Measurements from ENCODE around the gene INO80D.
"Not testable (repeated sequence)": the region's sequence is repeated elsewhere in the genome, so short reads cannot be mapped to it uniquely, and the experiment has no call there.

Gene INO80D

DNA sequence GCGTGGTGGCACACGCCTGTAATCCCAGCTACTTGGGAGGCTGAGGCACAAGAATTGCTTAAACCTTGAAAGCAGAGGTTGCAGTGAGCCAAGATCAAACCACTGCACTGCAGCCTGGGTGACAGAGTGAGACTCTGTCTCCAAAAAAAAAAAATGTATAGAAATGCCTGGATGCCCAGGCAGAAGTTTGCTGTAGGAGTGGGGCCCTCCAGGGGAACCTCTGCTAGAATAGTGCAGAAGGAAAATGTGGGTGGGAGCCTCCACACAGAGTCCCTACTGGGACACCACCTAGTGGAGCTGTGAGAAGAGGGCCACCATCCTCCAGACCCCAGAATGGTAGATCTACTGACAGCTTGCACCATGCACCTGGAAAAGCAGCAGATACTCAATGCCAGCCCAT lies 70.2 kb downstream of the INO80D start:
- not testable (repeated sequence) for DNase-seq

DNA sequence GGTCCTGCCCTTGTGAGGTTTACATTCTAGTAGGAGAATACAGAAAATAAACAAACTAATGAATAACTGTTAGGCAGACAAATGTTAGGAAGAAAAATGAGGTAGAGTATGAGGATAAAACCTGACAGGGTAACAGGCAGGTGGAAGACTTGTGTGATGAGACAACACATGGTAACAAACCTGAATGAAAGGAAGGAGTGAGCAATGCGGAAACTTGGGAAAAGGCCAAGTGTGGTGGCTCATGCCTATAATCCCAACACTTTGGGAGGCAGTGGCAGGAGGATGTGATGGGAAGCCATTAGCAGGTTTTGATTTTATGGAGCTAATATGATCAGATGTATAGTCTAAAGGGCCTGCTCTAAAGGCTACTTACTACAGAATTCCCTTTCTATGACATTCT lies 74.2 kb downstream of the INO80D start:
- DNase-seq = no peak

DNA sequence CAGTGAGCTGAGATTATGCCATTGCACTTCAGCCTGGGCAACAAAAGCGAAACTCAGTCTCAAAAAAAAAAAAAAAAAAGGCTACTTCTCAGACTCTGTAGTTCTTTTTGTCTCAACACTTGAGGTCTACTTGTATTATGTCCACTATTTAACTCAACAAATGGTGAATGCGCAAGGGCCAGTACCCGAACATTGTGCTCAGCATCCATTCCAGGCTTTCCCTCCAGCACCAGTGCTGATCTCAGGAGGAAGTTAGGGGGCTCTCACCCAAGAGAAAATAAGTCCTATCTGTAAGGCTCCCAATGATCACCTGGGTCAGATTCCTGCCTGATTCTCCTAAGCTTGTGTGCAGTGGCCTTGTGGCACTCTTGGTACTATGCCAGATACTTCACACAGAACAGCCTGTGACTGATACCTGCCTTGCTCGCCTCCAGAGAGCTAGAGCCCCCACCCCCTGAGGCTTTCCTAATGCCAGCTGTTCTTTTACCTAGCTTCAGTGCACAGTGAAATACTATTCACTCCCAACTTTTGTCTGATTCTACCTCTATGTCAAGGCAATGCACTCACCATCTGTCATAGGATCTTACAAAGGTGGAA lies 74.9 kb downstream of the INO80D start:
- no peak for DNase-seq

DNA sequence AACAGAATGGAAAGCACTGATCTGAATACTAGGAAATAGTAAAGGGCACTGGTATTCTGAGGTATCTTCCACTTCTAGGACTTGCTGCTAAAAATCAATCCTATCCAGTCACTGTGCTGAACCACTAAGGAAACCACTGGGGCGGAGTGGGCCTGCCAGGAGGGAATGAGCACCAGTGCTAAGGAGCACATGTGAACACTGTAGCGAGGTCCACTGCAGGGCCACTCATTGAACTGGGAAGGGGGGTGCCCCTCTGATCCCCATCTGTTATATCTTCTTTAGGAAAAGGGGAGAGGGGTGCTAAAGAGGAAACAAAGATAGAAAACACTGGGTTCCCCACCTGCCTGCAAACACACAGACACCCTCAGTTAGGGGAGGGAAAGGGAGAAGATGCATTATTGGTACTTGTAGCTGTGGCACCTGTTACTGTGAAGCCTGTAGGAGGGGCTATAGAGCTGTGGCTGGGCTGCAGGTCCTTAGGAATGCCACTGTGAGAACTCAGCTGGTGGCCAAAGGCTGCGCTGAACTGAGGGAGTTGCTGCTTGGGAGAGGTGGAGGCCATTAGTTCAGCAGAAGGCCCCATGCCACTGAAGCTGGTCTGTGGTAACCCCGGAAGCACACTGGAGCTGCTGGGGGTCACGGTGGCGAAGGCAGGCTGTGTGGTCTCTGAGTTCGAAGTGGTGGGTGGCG lies 81.8 kb downstream of the INO80D start:
- no peak for DNase-seq

DNA sequence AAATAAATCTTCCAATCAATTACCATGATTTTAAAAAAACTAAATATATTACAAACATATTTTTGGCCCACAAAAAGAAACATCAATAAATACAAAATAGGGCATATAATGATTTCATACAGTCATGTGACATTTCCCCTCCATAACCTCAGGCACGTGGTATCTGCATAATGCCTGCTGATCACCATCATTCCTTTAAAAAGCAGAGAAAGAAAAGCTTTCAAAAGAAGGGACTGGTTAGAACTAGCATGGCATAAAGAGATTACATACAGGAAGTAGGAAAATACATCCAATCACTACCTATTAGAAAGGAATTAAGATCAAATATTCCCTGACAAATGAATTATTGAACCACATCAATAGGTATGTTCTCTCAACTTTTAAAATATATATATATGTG lies 83.5 kb downstream of the INO80D start:
- no peak for DNase-seq

DNA sequence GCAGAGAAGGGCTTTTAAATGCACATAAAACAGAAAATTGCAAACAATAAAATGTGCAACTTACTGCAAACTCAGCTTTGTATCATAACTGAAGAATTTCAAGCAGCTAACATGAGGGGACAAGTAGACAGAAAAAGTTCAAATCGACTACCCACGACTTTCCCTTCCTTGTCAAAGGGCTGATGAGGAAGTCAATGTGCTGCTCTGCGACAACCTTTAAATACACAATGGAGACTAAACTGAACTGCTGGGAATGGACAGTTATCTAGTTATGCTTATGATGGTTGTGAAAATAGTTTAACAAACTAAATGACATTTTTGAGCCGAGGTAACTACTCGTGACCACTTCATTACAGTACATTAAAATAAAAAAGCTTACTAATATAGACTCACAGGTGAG lies 84.1 kb downstream of the INO80D start:
- DNase-seq = no peak

DNA sequence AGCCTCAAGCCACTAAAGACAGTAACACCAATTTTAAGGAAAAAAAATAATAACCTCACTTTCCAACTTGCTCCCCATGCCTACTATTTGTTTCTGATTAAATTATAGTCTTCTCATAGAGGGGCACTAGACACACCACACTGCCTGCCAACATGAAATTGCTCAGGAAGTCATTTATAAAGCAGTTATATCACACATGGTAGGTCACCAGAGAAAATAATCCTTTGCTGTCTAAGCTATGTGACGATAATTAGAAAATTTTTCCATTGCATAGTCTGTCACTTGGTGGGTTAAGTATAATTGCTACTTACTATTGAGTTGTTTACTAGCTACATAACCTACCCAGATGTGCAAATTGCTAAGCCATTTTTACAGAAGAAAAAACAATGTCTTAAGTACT lies 85.2 kb downstream of the INO80D start:
- no peak for DNase-seq

DNA sequence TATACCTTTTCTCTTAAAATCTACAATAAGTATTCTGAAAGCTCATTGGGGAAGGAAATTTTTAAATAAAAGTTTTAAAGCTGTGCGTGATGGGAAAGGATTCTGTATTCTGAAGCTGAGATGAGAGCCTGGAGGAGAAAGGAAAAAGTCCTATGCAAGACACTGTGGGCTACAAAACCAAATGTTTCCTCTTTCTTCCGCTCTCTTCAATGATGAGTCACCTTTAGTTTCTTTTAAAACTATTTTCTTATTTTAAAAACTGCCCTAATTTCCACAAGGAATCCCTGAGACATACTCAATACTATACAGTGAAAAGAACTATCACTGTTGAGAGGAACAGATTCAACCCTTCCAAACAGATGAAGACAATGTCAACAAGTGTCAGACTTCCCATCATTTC lies 87.4 kb downstream of the INO80D start:
- DNase-seq = no peak

DNA sequence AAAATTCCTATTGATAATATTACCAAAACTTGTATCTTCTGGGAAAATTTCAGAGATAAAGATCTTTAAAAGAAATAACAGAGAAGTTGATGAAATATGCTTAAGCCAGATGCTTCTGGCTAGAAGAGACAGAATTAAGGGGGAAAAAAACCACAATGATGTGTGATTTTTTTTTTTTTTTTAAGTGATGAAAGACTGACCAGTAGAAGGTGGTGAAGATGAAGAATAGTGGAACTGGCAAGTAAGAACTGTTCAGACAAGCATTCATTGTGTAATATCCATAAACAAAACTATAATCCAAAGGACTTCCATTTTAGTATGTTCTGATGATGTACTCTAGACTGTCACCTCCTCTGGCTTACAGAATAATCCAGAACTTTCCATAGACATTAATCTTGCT lies 89.8 kb downstream of the INO80D start:
- DNase-seq = no peak

DNA sequence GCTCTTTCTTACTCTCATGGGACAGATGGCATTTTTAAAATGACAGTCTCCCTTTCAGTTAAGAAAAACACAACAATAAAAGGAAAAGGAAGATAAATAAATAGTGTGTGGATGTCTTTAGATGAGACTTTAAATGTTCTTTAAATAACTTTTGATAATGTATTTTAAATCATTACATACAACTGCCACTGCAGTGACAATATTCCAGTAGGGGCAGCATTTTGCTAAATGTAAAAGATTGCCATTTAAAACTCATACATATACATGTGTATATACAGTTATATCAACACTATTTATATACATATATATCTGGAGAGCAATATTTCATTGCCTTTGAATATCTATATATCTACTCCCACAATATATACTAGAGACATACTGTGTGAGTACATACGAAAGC lies 90.7 kb downstream of the INO80D start:
- DNase-seq = no peak

DNA sequence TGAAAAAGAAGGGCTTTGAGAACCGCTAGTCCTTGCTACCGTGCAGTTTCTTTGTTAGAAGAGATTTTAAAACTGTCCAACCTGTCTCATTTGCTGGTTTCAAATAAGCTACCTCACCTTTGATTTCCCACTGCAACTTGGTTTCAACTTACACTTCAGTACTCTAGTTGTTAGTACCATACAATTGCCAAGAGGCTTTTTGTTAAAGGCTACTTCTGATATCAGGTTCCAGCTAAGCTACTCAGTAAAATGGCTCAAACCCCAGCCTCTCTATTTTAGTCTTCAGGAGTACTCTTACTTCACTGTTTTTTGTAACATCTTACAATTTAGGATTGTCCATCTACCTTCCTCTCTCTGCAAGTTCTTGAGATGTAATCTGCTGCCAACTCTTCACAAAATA lies 91.6 kb downstream of the INO80D start:
- no peak for DNase-seq

DNA sequence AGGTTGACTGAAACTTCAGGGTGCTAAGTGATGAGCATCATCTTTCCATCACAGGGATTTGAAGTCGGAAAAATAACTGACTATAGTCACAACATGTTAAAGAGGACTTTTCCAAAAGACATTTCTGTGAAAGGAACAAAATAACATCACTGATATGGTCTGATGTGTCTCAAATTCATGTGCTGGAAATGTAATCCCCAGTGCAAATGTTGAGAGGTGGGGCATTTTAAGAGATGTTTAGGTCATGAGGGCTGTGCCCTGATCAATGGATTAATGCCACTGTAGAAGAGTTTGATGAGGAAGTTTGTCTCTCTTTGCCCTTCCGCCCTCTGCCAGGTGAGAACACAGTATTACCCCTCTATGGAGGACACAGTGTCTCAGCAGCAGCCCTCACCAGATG lies 95.9 kb downstream of the INO80D start:
- no peak for DNase-seq

DNA sequence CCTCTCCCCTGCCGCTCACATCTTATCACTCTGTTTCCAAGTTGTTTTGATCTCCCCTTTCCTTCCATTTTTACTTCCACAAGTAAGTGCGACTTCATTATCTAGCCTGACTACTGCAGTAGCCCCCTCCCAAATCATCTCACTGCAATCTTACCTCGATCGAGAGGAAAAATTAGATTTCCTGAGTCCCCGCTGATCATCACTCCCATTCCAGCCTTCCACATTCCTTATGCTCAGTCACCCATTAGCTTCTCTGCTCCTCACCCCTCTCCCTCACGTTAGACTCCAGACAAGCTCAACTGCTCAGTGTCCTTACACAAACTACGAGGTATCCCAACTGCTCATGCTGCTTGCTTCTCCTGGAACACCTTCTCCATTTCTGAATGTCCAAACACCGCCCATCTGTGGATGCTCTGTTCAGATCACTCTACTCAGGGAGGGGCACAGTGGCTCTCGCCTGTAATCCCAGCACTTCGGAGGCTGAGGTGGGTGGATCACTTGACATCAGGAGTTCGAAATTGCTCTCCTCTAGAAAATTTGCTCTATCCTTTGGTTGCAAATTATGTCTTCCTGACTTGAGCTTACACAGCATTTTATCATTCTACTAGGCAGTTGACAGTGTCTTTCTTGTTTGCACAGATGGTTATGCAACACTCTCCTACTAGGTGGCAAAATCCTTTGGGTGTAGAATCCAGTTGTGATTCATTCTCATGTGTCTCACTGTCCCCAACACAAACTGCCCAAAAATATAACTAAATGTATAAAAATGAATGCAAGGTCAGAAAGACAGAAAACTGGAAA lies 96.5 kb downstream of the INO80D start:
- DNase-seq = no peak

DNA sequence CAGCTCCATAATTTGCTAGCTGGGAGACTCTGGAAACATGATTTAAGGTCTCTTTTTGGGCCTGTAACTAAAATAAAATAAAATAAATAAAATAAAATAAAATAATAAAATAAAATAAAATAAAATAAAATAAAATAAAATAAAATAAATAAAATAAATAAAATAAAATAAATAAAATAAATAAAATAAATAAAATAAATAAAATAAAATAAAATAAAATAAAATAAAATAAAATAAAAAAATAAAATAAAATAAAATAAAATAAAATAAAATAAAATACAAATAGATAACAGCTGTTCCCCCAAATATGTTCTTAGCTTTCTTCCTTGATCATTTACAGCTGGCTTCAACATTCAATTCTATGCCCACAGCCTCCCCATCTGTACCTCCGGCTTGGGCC lies 97.3 kb downstream of the INO80D start:
- DNase-seq = not testable (repeated sequence)

DNA sequence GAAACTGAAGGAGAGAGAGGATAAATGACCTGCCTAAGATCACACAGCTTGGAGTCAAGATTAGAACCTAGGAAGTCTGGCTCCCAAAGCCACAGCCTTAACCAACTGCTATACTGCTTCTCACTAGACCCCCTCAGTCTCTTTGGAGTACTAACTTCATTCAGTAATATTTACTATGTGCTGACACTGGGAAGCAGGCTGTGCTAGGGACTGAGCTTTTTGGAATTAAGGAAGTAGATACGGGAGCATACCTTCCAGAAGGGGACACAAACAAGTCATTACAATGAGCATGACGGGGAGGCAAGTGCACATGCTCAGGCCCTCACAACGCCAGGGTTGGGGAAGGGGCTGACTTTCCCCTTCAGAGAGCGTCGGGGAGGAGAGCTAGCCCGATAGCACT lies 97.7 kb downstream of the INO80D start:
- no peak for DNase-seq

DNA sequence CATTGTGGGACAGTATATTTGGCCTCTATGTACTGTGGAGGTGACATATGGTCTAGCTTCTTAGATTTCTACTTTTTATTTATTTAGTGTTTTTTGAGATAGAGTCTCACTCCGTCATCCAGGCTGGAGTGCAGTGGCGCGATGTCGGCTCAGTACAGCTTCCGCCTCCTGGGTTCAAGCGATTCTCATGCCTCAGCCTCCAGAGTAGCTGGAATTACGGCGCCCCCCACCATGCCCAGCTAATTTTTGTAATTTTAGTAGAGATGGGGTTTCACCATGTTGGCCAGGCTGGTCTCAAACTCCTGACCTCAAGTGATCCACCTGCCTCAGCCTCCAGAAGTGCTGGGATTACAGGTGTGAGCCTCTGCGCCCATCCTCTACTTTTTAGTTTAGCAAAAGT lies 99.6 kb downstream of the INO80D start:
- not testable (repeated sequence) for DNase-seq

DNA sequence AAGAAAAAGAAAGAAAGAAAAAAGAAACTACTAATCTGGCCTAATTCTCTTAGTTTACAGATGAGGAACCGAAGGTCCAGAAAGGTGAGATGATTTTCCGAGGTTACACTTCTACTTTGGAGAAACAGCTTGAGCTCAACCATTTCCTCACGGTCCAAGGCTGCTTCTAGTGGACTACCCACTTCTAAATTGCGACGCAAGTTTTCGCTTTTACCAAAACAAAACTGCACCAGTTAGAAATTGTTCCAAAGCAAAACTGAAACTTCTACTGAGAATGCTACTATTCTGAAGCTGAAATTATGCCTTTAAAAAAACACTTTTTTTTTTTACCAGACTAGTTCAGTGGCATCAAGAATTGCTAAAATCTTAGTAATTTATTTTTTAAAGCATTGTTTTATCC lies 101.6 kb downstream of the INO80D start:
- peak; percentile 5 for DNase-seq

DNA sequence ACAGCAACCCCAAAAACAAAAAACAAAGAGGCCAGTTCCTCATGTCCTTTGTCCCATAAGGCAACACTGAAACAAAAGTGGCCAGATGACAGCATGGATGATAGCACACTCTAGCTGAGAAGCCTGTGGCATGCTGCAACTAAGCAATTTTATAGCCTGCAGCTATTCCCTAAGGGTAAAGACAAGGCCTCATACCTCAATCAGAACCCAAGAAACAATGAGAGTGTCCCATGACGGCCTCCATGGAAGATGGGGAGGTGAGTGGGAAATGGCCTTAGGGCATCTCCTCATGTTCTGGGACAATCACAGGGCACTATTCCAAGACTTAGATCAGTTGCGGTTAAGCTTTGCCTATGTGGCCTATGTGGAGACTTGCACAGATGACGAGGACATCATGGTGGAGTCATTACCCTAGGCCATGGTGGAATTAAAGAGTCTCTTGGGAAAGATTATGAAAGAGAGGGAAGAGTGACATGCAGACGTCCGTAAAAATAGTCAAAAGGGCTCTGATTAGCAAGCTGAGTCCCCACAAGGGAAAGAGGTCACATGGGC lies 103.1 kb downstream of the INO80D start:
- DNase-seq = no peak

DNA sequence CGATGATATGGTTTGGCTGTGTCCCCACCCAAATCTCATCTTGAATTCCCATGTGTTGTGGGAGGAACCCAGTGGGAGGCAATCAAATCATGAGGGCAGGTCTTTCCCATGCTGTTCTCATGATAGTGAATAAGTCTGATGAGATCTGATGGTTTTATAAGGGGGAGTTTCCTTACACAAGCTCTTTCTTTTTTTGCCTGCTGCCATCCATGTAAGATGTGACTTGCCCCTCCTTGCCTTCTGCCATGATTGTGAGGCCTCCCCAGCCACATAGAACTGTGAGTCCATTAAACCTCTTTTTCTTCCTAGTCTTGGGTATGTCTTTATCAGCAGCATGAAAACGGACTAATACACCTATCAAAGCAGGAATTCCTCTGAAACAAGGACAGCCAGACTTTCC lies 107.2 kb downstream of the INO80D start:
- DNase-seq = not testable (repeated sequence)

DNA sequence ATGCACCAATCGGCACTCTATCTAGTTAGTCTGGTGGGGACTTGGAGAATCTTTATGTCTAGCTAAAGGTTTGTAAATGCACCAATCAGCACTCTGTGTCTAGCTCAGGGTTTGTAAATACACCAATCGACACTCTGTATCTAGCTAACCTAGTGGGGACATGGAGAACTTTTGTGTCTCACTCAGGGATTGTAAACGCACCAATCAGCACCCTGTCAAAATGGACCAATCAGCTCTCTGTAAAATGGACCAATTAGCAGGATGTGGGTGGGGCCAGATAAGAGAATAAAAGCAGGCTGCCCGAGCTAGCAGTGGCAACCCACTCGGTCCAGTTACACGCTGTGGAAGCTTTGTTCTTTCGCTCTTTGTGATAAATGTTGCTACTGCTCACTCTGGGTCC lies 108.3 kb downstream of the INO80D start:
- DNase-seq = not testable (repeated sequence)

DNA sequence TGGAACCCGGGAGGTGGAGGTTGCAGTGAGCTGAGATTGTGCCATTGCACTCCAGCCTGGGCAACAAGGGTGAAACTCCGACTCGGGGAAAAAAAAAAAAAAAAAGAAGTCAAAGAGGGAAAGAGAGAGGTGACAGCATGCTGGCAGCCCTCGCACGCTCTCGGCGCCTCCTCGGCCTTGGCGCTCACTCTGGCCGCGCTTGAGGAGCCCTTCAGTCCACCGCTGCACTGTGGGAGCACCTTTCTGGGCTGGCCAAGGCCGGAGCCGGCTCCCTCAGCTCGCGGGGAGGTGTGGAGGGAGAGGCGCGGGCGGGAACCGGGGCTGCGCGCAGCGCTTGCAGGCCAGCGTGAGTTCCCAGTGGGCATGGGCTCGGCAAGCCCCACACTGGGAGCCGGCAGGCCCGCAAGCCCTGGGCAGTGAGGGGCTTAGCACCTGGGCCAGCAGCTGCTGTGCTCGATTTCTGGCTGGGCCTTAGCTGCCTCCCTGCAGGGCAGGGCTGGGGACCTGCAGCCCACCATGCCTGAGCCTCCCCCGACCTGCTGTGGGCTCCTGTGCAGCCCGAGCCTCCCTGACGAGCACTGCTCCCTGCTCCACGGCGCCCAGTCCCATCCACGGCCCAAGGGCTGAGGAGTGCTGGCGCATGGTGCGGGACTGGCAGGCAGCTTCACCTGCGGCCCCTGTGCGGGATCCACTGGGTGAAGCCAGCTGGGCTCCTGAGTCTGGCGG lies 108.9 kb downstream of the INO80D start:
- DNase-seq = not testable (repeated sequence)

DNA sequence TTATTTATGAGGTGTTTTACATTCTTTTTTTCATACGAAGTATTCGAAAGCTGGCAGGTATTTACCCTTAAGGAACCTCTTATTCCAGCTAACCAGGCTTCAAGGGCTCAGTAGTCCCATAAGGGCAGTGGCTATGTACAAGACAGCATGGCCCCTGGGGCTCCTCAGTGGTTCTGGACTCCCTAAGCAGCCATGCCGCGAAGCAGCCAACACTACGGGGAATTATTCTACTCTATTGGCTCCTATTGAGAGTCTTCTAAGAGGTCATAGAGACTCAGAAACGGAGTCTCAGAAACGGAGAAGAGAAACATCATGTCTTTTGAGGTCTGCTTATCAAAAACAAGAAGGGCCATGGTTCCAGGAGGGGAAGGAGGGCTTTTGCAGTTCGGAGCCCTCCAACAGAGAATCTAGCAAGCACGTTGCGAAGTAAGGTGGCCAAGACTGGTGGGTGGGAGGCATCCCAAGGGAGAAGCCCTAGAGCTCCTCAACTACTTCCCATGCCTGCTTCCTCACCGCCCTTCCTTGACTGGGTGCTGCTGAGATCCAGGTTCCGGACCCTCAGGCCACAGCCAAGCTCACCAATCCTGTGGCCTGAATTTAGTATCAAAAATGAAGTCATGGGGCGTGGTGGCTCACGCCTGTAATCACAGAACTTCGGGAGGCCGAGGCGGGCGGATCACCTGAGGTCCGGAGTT lies 109.7 kb downstream of the INO80D start:
- DNase-seq = no peak

All from CD4-positive, alpha-beta T cell treated with Interleukin-21 for 1 hour (primary cell).